GM21528 (cell line): ENCODE data around the gene KAT8.

Experiments used
- ATAC-seq: cut with Tn5 transposase; IDR thresholded peaks from one replicate; pipeline ENCODE4 v1.9.1; 2021; ENCODE audit warnings: mild to moderate bottlenecking, moderate library complexity; ENCODE audit not compliant: unreplicated experiment, low FRiP score

KAT8 gene

DNA sequence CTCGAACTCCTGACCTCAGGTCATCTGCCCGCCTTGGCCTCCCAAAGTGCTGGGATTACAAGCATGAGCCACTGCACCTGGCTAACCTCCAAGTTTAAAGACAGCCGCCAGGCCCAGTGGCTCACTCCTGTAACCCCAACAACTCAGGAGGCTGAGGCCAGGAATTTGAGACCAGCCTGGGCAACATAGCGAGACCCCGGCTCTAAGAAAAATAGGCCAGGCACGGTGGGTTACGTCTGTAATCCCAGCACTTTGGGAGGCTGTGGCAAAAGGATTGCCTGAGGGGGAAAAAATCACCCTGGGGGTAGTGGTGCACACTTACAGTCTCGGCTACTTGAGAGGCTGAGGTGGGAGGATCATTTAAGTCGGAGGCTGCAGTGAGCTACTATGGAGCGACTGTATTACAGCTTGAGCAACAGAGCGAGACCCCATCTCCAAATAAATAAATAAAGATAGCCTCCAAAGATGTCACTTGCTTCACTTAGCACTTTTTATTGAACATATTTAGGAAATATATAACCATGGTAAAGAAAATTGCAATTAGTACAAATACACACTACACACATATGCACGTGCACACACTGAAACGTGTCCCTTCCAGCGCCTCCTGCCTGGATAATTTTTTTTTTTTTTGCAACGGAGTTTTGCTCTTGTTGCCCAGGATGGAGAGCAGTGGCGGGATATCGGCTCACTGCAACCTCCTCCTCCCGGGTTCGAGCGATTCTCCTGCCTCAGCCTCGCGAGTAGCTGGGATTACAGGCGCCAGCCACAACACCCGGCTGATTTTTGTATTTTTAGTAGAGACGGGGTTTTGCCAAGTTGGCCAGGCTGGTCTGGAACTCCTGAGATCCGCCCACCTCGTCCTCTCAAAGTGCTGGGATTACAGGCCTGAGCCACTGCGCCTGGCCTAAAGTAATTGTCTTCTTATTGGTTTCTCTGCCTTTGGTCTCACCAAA, 10.7 kb upstream of the KAT8 start:
- ATAC-seq = no peak

- peak; percentile 51 for ATAC-seq
Measured at GRCh38 chr16:31107465-31107867, 10.0 kb upstream of the KAT8 start.

GRCh38 chr16:31108035-31108793, 9.2 kb upstream of the KAT8 start, which contains the start of gene BCKDK:
TSS of gene BCKDK (plus strand) at chr16:31108386. CDS start at chr16:31109224, 838 bp downstream.
- peak; percentile 81 for ATAC-seq

DNA sequence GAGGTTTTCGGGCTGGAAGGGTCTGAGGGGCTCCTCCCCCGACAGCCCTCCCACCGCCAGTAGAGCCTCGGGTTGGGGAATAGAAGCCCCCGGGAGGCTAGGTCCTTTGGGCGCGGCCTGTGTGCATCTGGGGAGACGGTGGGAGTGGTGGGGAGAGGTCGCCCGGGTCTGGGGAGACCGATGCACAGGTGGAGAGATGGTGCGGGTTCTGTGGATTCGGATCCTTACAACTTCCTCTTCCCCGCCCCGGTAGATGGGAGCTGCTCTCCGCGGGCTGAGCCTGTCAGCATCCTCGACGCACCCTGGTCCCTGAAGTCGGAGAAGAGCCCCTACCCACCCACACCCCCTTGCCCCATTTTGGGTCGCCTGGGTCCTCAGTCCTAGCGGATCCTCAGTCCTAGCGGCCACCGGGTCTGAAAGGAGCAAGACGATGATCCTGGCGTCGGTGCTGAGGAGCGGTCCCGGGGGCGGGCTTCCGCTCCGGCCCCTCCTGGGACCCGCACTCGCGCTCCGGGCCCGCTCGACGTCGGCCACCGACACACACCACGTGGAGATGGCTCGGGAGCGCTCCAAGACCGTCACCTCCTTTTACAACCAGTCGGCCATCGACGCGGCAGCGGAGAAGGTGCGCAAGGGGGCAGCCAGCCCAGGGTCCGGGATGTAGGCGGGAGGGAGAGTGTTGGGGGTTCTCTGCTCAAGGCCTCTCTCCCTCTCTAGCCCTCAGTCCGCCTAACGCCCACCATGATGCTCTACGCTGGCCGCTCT, 8.5 kb upstream of the KAT8 start:
- ATAC-seq = no peak

DNA sequence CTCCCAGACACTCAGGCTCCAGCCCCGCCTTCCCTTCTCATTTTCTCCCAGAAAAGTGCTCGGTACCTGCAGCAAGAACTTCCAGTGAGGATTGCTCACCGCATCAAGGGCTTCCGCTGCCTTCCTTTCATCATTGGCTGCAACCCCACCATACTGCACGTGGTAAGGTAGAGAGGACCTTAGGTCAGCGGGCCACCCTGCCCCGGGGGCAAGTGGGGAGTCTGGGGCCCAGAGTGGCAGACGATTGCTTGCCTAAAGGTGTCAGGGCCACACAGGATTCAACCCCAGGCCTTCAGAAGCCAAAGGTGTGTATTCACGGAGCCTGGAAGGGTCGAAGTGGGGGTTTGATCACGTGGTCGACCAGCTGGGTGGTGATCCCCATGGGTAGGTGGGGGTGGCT, 7.8 kb upstream of the KAT8 start:
- no peak for ATAC-seq

DNA sequence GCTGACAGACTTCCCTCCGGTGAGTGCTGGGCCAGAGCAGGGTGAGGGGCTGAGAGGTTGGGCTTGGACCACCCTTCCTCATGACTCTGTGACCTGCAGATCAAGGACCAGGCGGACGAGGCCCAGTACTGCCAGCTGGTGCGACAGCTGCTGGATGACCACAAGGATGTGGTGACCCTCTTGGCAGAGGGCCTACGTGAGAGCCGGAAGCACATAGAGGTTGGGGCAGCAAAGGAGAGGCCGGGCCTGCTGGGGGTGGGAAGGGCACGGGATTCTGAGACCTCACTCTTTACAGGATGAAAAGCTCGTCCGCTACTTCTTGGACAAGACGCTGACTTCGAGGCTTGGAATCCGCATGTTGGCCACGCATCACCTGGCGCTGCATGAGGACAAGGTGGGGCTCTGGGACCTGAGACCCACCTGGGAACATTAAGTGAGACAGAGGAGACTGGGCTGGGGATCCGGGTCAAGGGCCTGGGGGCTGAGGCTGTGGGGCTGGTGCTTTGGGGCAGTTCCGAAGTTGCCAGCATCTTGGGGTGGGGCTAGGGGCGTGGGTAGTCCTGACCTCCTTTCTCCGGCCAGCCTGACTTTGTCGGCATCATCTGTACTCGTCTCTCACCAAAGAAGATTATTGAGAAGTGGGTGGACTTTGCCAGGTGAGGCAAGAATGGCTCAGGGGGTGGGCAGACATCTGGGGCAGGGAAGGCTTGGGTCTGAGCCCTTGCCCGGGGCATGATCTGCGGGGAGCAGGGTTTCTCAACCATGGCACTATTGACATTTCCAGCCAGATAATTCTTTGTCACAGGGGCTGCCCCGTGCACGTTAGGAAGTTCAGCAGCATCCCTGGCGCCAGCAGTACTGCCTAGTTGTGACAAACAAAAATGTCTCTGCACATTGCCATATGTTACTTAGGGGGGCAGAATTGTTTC, 7.1 kb upstream of the KAT8 start:
- no peak for ATAC-seq

DNA sequence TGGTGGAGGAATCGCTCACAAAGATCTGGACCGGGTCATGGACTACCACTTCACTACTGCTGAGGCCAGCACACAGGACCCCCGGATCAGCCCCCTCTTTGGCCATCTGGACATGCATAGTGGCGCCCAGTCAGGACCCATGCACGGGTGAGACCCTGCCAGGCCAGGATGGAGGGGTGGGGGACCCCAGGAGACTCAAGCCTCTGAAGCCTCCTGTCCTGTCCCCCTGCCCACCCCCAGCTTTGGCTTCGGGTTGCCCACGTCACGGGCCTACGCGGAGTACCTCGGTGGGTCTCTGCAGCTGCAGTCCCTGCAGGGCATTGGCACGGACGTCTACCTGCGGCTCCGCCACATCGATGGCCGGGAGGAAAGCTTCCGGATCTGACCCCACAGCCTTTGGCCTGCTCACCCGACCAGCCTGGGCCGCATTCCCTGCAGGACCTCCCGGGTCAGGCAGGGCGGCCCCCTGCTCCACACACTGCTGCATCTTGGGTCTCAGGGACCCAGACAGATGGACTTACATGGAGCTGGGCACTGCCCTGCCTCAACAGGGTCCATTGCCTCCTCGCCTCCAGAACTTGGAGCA, 5.5 kb upstream of the KAT8 start:
- no peak for ATAC-seq

DNA sequence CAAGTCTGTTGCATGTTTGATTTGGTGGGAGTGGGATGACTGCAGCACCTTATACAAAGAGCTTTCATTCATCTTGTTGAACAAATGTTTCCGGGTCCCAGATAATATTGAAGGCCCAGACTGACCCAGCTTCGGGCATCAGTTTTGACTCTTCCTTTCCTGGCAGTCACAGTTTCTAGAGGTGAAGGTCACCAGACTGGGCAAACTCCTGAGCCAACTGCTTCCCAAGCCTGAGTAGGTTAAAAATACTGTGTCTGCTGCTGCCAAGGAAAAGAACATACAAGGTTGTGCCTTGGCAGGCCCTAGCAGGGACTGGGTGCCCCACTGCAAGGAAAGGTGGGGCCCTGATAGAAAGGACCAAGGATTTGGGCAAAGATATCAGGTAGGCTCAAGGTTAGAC, 4.8 kb upstream of the KAT8 start:
- ATAC-seq = no peak

GRCh38 chr16:31113121-31114120, 4.0 kb upstream of the KAT8 start:
- no peak for ATAC-seq

DNA sequence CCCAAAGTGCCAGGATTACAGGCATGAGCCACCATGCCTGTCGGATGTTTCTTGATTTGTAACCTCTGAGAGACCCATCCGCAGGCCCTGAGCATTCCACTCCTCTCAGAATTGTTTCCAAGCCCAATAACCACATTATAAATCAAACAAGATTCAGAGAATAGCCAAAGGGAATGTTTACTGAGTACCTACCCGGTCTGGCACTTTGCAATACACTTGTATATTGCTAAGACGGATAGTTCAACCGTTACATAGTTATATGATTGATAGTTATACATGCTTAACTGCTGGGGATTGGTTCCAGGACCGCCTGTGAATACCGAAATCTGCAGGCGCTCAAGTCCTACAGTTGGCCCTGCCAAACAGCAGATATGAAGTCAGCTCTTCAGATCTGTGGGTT, 3.0 kb upstream of the KAT8 start:
- no peak for ATAC-seq

DNA sequence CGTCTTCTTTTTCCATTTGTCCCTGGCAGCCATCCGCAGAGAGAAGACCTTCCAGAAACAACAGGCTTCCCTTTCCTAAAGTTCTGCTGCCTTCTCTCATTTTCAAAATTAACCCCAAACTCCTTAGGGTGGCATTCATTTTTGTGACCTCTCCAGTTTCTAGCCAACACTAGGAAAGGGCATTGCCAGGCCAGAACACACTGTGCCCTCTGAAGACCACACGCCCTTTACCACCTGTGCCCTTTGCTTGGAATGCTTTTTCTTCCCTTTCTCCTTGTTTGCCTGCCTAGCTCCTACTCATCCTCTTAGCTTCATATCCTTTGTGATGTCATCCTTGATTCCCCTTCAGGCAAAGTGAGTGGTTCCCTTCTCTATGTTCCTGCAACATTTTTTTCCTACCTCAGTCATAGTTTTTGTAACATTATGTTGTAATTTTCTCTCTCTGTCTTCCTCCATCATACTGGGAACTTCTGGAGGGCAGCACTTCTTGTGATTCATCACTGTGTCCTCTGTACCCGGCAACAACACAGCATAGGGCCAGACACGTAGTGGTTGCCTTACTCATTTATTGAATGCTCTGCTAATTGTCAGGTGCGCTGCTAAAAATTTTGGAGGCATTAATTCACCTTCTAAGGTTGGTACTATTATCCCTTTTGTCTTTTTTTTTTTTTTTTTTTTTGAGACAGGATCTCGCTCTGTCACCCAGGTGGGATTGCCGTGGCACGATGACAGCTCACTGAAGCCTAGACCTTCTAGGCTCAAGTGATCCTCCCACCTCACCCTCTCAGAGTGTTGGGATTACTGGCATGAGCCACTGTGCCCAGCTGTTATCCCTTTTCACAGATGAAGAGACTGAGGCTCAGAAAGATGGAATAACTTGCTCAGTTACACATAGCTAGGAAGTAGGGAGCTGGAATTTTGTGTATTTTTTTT, 1.0 kb downstream of the KAT8 start:
- ATAC-seq = no peak

GRCh38 chr16:31120129-31120528, 2.7 kb downstream of the KAT8 start:
- no peak for ATAC-seq

- ATAC-seq = no peak
Measured at GRCh38 chr16:31125844-31126243, 8.4 kb downstream of the KAT8 start.

DNA sequence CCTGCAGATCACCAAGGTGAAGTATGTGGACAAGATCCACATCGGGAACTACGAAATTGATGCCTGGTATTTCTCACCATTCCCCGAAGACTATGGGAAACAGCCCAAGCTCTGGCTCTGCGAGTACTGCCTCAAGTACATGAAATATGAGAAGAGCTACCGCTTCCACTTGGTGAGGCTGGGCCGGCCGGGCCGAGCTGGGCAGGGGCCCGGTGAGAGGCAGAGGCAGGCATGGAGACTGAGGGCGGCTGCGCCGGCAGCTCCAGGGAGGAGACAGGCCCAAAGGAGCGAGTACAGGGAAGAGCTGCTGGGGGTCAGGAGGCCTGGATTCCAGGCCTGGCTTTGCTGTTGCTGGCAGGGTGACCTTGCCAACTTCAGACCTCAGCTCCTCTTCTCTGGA, 9.7 kb downstream of the KAT8 start:
- no peak for ATAC-seq

- ATAC-seq = no peak
Measured at GRCh38 chr16:31128711-31129567, 11.5 kb downstream of the KAT8 start.
